Hematopoietic multipotent progenitor cell treated with erythropoietin and hydrocortisone succinate and interleukin-3 and kit ligand, for 15 days (in vitro differentiated cells): ENCODE results near the gene IL3RA.
"Not testable (repeated sequence)": the region's sequence is repeated elsewhere in the genome, so short reads cannot be mapped to it uniquely, and the experiment has no call there.

Experiments
- DNase-seq: peaks from one replicate; pipeline ENCODE4 v3.0.0-alpha.2; 2015; ENCODE audit warnings: low spot score

The IL3RA gene

GRCh38 chrX:1330605-1331004 lies 6.0 kb upstream of the IL3RA start:
- DNase-seq: no peak

- not testable (repeated sequence) for DNase-seq
Observed at GRCh38 chrX:1332433-1332832, 4.2 kb upstream of the IL3RA start.

DNA sequence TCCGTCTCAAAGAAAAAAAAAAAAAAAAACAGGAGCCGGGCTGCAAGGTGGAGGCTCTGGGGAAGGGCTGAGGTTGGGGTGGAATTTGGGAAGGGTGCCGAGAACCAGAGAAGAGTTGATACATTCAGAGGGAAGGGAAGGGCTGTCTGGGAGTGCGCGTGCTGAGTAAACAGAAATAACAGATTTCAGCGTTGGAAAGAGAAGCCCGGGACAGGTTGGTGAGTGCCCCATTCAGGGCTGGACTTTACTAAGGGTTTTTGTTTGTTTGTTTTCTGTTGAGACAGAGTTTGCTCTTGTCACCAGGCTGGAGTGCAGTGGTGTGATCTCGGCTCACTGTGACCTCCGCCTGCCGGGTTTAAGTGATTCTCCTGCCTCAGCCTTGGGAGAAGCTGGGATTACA lies 1.7 kb upstream of the IL3RA start:
- DNase-seq: no peak

DNA sequence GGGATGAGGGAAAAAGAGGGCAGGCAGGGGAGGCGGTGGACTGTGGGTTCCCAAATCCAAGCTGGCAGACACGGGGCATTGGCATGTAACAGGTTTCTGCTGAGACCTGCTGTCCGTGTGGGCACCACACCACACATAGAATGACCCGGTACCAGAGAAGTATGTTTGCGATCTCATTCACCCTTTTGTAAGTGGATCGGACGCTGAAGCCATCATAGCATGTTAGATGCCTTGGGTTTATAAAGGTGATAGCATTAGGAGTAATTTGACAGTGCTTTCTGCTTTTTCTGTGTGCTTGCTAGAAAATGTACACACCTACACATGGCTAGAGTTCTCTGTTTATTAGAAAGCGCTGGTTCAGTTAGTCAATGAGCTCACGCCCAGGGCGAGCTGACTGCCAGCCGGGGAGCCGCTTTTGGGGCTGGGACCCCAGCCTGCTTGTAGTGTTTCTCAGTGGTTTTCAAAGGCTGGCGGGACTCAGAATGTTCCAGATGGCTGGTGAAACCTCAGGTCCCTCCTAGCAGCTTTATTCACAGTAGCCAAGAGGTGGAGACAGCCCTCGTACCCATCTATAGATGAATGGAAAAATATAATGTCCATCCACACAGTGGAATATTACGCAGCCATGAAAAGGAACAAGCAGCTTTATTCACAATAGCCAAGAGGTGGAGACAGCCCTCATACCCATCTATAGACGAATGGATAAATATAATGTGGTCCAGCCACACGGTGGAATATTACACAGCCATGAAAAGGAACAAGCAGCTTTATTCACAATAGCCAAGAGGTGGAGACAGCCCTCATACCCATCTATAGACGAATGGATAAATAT lies 579 bp downstream of the IL3RA start:
- no peak for DNase-seq

GRCh38 chrX:1341545-1342184 lies 5.1 kb downstream of the IL3RA start:
- DNase-seq: no peak

GRCh38 chrX:1349606-1350005 lies 13.0 kb downstream of the IL3RA start:
- DNase-seq: not testable (repeated sequence)

DNA sequence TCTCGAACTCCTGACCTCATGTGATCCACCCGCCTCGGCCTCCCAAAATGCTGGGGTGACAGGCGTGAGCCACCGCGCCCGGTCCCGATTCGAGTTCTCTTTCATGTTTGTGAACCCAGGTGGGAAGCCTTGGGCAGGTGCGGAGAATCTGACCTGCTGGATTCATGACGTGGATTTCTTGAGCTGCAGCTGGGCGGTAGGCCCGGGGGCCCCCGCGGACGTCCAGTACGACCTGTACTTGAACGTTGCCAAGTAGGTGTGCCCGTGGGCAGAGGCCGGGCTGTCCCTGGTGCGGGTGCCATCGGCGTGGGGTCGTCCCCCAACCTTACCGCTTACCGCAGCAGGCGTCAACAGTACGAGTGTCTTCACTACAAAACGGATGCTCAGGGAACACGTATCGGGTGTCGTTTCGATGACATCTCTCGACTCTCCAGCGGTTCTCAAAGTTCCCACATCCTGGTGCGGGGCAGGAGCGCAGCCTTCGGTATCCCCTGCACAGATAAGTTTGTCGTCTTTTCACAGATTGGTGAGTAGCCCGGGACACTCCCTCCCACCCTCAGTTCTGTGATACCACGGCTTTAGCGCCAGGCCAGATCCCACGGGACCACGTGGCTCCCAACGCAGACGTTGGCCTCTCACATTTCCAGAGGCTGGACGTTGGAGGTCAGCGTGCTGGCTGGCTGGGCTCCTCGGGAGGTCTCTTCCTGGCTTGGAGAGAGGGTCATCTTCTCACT lies 15.6 kb downstream of the IL3RA start:
- DNase-seq: no peak

GRCh38 chrX:1354036-1355019 lies 17.7 kb downstream of the IL3RA start:
- DNase-seq: no peak

DNA sequence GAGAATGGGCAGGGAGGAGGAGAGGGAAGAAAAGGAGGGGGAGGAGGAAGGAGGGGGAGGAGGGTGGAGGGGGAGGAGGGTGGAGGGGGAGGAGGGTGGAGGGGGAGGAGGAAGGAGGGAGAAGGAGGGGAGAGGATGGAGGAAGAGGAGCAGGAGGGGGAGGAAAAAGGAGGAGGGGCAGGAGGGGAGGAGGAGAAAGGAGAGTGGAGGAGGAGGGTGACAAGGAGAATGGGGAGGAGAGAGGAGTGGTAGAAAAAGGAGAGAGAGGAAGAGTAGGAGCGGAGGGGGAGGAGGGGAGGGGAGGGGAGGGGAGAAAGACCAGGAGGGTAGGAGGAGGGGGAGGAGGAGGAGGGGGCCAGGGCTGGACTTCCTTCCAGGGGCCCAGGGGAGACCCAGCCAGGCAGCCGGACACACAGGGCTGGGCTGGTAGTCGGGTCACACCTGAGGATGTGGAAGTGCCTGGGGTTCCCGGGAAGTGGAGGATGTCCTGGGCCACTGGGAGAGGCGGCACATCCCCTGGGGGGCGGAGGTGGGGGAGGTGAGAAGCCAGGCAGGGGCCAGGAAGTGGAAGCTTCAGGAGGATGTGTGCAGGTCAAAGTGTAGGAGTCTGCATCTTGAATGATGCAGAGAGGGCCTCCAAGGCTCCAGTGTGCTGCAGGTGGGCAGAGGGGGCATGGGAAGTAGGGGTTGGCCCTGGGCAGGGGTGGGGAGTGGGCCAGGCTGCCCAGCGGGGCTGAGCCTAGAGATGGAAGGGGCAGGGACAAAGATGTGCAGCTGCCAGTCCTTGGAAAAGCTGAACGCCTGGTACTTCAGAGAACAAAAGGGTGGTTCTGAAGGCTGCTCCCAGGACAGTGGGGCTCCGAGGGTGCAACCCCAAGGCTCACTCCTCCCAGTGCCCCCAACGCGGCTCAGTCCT lies 18.8 kb downstream of the IL3RA start:
- DNase-seq: no peak

DNA sequence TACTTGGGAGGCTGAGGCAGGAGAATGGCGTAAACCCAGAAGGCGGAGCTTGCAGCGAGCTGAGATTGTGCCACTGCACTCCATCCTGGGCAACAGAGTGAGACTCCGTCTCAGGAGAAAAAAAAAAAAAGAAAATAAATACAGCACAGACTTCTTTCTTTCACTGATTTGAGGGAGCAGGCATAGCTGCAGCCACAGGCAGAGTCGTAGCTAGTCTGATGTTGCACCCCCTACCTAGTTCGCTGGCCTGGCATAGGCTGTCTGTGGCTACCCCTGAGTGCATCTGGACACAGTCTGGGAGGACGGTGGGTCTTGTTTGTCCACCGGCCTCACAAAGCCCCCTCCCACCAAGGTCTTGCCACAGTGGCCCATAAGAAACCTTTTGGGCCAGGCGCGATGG lies 21.4 kb downstream of the IL3RA start:
- DNase-seq: no peak

DNA sequence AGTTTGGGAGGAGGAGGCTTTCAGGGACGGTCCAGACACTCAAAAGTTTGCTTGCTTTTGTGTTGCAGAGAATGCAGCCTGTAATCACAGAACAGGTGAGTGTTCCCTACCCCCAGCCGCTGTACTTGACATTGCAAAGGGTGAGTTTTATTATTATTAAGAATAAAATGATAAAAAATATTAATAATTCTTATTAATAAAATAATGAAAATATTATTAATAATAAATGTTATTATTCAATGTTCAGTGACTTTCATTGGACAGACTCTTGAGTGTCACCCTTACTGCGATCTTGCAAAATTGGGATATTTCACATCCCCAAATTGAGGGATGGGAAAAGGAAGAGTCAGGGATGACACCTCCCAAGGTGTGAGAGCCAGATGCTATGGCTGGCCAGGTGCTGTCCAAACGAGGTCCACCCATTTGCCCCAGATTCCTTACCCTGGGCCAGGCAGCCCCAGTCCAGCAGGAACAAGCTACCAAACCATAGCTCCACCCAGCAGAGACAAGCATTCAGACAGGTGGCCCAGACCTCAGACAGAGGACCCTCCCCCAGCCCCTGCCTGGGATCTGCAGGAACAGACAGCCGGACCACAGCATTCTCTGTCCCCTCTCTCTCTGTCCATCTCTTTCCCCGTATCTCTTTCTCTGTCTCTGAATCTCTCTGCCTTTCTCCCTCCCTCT lies 22.4 kb downstream of the IL3RA start:
- DNase-seq: no peak

DNA sequence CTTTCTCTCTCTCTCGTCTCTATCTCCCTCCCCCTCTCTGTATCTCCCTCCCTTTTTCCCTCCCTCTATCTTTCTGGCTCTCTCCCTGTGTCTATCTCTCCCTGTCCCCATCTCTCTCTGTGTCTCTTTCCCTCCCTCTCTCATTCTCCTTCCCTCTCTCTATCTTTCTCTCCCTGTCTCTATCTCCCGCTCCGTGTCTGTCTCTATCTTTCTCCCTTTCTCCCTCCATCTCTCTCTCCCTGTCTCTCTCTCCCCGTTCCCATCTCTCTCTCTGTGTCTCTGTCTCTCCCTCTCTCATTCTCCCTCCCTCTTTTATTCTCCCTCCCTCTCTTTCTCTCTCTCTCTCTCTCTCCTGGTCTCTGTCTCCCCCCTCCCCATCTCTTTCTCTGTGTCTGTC lies 22.9 kb downstream of the IL3RA start:
- DNase-seq: no peak

GRCh38 chrX:1360171-1360570 lies 23.6 kb downstream of the IL3RA start:
- no peak for DNase-seq

GRCh38 chrX:1361275-1361674 lies 24.7 kb downstream of the IL3RA start:
- DNase-seq: no peak

DNA sequence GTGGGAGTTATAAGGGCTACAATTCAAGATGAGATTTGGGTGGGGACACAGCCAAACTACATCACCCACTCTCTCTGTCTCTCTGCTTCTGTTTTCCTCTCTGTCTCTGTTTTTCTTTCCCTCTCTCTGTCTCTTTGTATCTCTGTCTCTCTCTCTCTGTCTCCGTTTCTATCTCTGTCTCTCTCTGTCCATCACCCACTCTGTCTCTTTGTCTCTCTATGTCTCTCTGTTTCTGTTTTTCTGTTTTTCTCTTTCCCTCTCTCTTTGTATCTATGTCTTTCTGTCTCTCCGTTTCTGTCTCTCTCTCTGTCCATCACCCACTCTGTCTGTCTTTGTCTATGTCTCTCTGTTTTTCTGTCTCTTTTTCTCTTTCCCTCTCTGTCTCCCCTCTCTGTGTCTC lies 25.3 kb downstream of the IL3RA start:
- no peak for DNase-seq

GRCh38 chrX:1366363-1366762 lies 29.8 kb downstream of the IL3RA start:
- not testable (repeated sequence) for DNase-seq

DNA sequence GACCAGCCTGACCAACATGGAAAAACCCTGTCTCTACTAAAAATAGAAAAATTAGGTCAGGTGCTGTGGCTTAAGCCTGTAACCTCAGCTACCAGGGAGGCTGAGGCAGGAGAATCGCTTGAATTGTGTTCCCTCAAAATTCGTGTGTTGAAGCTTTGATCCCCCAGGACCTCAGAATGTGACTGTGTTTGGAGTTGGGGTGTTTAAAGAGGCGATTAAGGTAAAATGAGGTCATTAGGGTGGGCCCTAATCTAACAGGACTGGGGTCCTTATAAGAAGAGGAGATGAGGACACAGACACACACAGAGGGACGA lies 31.8 kb downstream of the IL3RA start:
- no peak for DNase-seq

- DNase-seq: no peak
Observed at GRCh38 chrX:1378306-1378759, 41.7 kb downstream of the IL3RA start.

- no peak for DNase-seq
Observed at GRCh38 chrX:1380672-1381233, 44.2 kb downstream of the IL3RA start.
